ENCODE measurements around the gene OR52B6.
"Not testable (repeated sequence)": the region's sequence is repeated elsewhere in the genome, so short reads cannot be mapped to it uniquely, and the experiment has no call there.

The OR52B6 gene

GRCh38 chr11:5580577-5580976 lies at the start of gene OR52B6:
TSS of gene OR52B6 (plus strand) at chr11:5580877. CDS start at chr11:5580877, 0 bp downstream.
- no peak for DNase-seq (ENCODE audit: low read depth in 2 of 2)

- DNase-seq (ENCODE audit: low read depth in 2 of 2) = no peak
Measured at GRCh38 chr11:5531053-5531831, 49.4 kb upstream of the OR52B6 start.

GRCh38 chr11:5534046-5534445 lies 46.6 kb upstream of the OR52B6 start:
- DNase-seq (ENCODE audit: low read depth in 2 of 2) = no peak

GRCh38 chr11:5536482-5536881 lies 44.2 kb upstream of the OR52B6 start:
- no peak for DNase-seq (ENCODE audit: low read depth in 2 of 2)

- DNase-seq (ENCODE audit: low read depth in 2 of 2) = no peak
Measured at GRCh38 chr11:5541427-5541826, 39.2 kb upstream of the OR52B6 start.

GRCh38 chr11:5546457-5546856 lies 34.2 kb upstream of the OR52B6 start:
- no peak for DNase-seq (ENCODE audit: low read depth in 2 of 2)

- no peak for DNase-seq (ENCODE audit: low read depth in 2 of 2)
Measured at GRCh38 chr11:5547982-5548381, 32.7 kb upstream of the OR52B6 start.

- no peak for DNase-seq (ENCODE audit: low read depth in 2 of 2)
Measured at GRCh38 chr11:5548440-5548839, 32.2 kb upstream of the OR52B6 start, which contains the start of gene OR52H1. TSS of gene OR52H1 (minus strand) at chr11:5548540. CDS start at chr11:5545505, 3,035 bp downstream.

GRCh38 chr11:5550440-5551095 lies 30.1 kb upstream of the OR52B6 start:
- no peak for DNase-seq (ENCODE audit: low read depth in 2 of 2)

GRCh38 chr11:5553343-5553742 lies 27.3 kb upstream of the OR52B6 start:
- DNase-seq (ENCODE audit: low read depth in 2 of 2) = no peak

- DNase-seq (ENCODE audit: low read depth in 2 of 2) = no peak
Measured at GRCh38 chr11:5556596-5557188, 24.0 kb upstream of the OR52B6 start.

GRCh38 chr11:5557751-5558150 lies 22.9 kb upstream of the OR52B6 start:
- no peak for DNase-seq (ENCODE audit: low read depth in 2 of 2)

- DNase-seq (ENCODE audit: low read depth in 2 of 2) = no peak
Measured at GRCh38 chr11:5564259-5565019, 16.2 kb upstream of the OR52B6 start.

- no peak for DNase-seq (ENCODE audit: low read depth in 2 of 2)
Measured at GRCh38 chr11:5574654-5575053, 6.0 kb upstream of the OR52B6 start.

GRCh38 chr11:5575152-5575551 lies 5.5 kb upstream of the OR52B6 start:
- no peak for DNase-seq (ENCODE audit: low read depth in 2 of 2)

GRCh38 chr11:5577101-5577500 lies 3.6 kb upstream of the OR52B6 start:
- DNase-seq (ENCODE audit: low read depth in 2 of 2) = no peak

- DNase-seq (ENCODE audit: low read depth in 2 of 2) = no peak
Measured at GRCh38 chr11:5581014-5581413, 337 bp downstream of the OR52B6 start.

- not testable (repeated sequence) for DNase-seq (ENCODE audit: low read depth in 2 of 2)
Measured at GRCh38 chr11:5584458-5584857, 3.8 kb downstream of the OR52B6 start.

GRCh38 chr11:5589906-5590305 lies 9.2 kb downstream of the OR52B6 start:
- DNase-seq (ENCODE audit: low read depth in 2 of 2) = not testable (repeated sequence)

- no peak for DNase-seq (ENCODE audit: low read depth in 2 of 2)
Measured at GRCh38 chr11:5591613-5592012, 10.9 kb downstream of the OR52B6 start.

GRCh38 chr11:5592615-5593014 lies 11.9 kb downstream of the OR52B6 start:
- no peak for DNase-seq (ENCODE audit: low read depth in 2 of 2)

- no peak for DNase-seq (ENCODE audit: low read depth in 2 of 2)
Measured at GRCh38 chr11:5593146-5593545, 12.5 kb downstream of the OR52B6 start.
